KMS-11 (cell line): ENCODE results near the gene KCNQ1.

Experiments
- H2AFZ ChIP-seq: fragments of 200-600 bp; sonication (generic); 2 replicates; pipeline ENCODE4 v1.6.1; 2016; ENCODE audit warnings: antibody characterized with exemption, mixed run types, low read depth
- H3K27ac ChIP-seq: fragments of 200-600 bp; sonication (generic); 2 replicates; pipeline ENCODE4 v1.6.1; 2016; ENCODE audit warnings: mild to moderate bottlenecking, mixed run types
- H3K27me3 ChIP-seq: fragments of 200-600 bp; sonication (generic); 2 replicates; pipeline ENCODE4 v1.6.1; 2017; ENCODE audit warnings: mild to moderate bottlenecking, low read depth, mixed run types, moderate library complexity; ENCODE audit not compliant: insufficient read depth
- H3K36me3 ChIP-seq: fragments of 200-600 bp; sonication (generic); 2 replicates; pipeline ENCODE4 v1.6.1; 2017; ENCODE audit warnings: mild to moderate bottlenecking, mixed run types; ENCODE audit not compliant: insufficient read depth
- H3K4me1 ChIP-seq: fragments of 200-600 bp; sonication (generic); 2 replicates; pipeline ENCODE4 v1.6.1; 2016; ENCODE audit warnings: mild to moderate bottlenecking, low read depth, mixed run types; ENCODE audit not compliant: poor library complexity, severe bottlenecking
- H3K4me2 ChIP-seq: fragments of 200-600 bp; sonication (generic); 2 replicates; pipeline ENCODE4 v1.7.0; 2016; ENCODE audit warnings: mild to moderate bottlenecking, mixed run types
- H3K4me3 ChIP-seq: fragments of 200-600 bp; sonication (generic); IDR thresholded peaks from 2 replicates; pipeline ENCODE4 v1.6.1; 2017; ENCODE audit warnings: low read depth, low read length, mixed read lengths; ENCODE audit not compliant: insufficient read depth
- H3K79me2 ChIP-seq: fragments of 200-600 bp; sonication (generic); 2 replicates; pipeline ENCODE4 v1.6.1; 2016; ENCODE audit warnings: low read depth, mixed run types; ENCODE audit not compliant: insufficient read depth
- H3K9ac ChIP-seq: fragments of 200-600 bp; sonication (generic); 2 replicates; pipeline ENCODE4 v1.6.1; 2016; ENCODE audit warnings: mild to moderate bottlenecking, mixed run types
- H4K20me1 ChIP-seq: fragments of 200-600 bp; sonication (generic); 2 replicates; pipeline ENCODE4 v1.6.1; 2016; ENCODE audit warnings: mild to moderate bottlenecking, mixed run types; ENCODE audit not compliant: insufficient read depth
- TF ChIP-seq, protein P1 (sequence below): fragments of 200-600 bp; sonication (generic); conservative IDR thresholded peaks from 2 replicates; pipeline ENCODE4 v1.6.1; 2017; ENCODE audit warnings: low read depth, mild to moderate bottlenecking, antibody characterized with exemption, low read length, moderate library complexity, mixed read lengths

KCNQ1 gene

DNA sequence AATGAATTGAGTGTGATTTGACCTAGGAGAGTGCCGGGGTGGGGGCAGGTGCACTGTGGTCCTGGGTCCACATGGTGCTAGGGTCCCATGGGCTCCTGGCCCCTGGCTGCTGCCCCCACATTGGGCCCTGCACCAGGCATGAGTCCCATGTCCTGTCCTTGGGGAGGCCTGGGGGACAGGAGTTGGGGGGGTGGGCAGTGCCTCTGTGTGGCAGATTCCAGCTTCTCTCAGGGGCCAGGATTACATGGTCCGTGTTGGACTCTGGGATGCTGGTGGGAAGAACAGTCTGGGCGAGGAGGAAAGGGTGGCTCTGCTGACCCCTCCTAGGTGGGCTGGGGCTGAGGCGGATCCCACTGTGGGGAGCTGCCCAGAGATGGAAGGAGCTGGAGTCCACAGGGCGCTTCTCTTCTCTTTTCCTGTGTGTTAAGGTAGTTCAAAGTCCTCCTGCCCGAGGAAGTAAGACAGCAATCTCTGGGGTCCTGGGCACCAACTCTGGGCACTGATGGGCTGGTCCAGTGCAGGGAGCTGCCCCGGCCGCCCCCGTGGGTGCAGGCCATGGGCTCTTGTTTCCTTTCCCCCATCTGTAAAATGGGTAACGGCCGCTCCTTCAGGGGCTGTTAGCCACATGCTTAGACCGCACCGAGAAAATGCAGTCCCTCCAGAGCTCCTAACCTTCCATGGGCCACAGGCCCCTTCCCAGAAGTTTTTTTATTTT lies 19.8 kb downstream of the KCNQ1 start:
- H3K27me3 ChIP-seq = no peaks in the 10 kb centered on the region

DNA sequence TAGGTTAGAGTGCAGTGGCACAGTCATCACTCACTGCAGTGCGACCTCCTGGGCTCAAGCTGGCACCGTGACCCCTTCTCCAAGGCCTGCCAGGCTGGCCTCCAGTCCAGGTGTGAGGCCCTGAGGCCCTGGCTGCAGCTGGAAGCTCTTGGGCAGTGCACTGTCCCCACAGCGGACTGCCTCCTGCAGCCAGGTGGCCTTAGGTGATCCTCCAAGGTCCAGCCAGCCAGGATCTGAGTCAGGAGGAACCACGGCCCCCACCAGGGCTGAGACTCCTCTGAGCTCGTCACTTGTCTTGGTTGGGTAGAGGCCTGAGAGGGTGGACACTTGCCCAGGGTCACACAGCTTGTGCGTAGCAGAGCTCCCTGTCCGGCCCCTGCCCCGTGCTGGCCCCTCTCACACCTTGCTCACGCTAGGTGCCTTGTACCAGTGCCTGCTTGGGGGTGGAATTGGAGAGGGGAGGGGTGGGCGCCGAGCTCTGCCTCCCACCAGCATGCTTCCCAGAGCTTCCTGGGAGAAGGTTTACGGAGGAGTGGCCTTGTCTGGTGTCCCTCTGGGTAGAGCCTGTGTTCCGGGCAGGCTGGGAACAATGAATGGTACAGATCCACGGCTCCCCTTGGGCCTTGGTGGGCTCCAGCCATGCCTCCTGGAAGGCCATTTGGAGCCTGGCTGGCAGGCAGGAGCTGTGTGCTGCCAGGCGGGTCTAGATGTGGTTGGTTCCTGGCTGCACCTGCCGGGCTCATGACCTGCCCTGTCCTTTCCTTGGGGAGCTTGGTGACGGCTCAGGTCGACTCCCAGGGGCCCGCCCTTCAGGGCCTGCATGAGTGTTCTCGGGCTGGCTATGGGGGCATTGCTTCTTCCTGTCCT lies 20.6 kb downstream of the KCNQ1 start:
- Histone ChIP-seq H3K4me1 (peaks cover 79% of the 10 kb centered on the region), H4K20me1 (no peaks in the 10 kb centered on the region), H2AFZ (no peak overlapping the region), H3K36me3 (no peaks in the 10 kb centered on the region), H3K27me3 (no peaks in the 10 kb centered on the region), H3K27ac (no peak overlapping the region), H3K9ac (no peak overlapping the region), H3K4me2 (no peak overlapping the region; the same call in 1 of the 2 replicates), H3K79me2 (peaks cover 25% of the 10 kb centered on the region), H3K4me3 (no peak overlapping the region)
- TF ChIP-seq, protein P1, sequence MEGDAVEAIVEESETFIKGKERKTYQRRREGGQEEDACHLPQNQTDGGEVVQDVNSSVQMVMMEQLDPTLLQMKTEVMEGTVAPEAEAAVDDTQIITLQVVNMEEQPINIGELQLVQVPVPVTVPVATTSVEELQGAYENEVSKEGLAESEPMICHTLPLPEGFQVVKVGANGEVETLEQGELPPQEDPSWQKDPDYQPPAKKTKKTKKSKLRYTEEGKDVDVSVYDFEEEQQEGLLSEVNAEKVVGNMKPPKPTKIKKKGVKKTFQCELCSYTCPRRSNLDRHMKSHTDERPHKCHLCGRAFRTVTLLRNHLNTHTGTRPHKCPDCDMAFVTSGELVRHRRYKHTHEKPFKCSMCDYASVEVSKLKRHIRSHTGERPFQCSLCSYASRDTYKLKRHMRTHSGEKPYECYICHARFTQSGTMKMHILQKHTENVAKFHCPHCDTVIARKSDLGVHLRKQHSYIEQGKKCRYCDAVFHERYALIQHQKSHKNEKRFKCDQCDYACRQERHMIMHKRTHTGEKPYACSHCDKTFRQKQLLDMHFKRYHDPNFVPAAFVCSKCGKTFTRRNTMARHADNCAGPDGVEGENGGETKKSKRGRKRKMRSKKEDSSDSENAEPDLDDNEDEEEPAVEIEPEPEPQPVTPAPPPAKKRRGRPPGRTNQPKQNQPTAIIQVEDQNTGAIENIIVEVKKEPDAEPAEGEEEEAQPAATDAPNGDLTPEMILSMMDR = no peak

More for the DNA sequence above, 19.8 kb downstream of the KCNQ1 start:
- H3K36me3 ChIP-seq = no peaks in the 10 kb centered on the region
- peaks cover 25% of the 10 kb centered on the region for H3K79me2 ChIP-seq
- no peak overlapping the region for H3K9ac ChIP-seq
- no peak overlapping the region for H3K4me3 ChIP-seq
- H3K4me2 ChIP-seq = no peak overlapping the region; the same call in 1 of the 2 replicates
- no peak overlapping the region for H2AFZ ChIP-seq
- no peak overlapping the region for H3K27ac ChIP-seq
- peaks cover 84% of the 10 kb centered on the region for H3K4me1 ChIP-seq
- H4K20me1 ChIP-seq = no peaks in the 10 kb centered on the region
- TF ChIP-seq, protein P1 = no peak

DNA sequence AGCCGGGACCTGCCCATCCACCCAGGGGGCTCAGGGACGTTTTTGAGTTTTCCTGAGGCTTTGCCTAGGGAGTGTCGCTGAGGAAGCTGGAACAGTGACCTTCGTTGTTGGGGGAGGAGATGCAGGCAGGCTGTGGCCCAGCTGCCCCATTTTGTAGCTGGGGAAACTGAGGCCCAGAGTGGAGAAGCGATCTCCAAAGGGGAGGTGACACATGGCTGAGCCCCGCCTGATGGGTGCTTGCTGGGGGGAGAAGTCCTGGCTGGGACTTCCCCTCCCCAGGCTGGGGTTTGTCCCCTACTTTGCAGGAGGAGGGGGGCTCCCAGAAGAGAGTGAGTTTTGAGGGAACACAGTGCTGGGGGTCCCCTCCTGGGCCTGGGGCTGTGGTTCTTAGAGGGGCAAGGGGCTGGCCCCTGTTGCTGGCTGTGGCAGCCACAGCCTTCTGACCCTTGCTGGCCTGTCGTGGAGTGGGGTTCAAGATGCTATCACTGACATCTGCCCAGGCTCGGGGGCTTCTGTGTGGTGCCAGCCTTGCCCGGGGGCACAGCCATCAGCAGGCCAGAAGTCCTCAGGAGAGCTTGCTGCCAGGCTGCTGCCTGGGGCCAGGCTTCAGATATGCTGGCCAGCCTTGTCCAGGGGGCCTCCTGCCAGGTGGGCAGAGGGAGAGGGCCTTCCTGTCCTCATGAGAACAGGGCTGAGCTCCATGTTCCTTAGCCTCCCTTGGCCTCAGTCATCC lies 21.4 kb downstream of the KCNQ1 start:
- Histone ChIP-seq H3K27me3 (no peaks in the 10 kb centered on the region), H3K4me1 (peaks cover 71% of the 10 kb centered on the region), H3K9ac (peak overlapping the region; percentile 22; the same call in 1 of the 2 replicates), H3K4me2 (peak overlapping the region; percentile 97), H3K79me2 (peaks cover 21% of the 10 kb centered on the region), H2AFZ (no peak overlapping the region), H3K27ac (no peak overlapping the region), H3K36me3 (no peaks in the 10 kb centered on the region), H3K4me3 (no peak overlapping the region), H4K20me1 (no peaks in the 10 kb centered on the region)
- TF ChIP-seq, protein P1 = no peak

DNA sequence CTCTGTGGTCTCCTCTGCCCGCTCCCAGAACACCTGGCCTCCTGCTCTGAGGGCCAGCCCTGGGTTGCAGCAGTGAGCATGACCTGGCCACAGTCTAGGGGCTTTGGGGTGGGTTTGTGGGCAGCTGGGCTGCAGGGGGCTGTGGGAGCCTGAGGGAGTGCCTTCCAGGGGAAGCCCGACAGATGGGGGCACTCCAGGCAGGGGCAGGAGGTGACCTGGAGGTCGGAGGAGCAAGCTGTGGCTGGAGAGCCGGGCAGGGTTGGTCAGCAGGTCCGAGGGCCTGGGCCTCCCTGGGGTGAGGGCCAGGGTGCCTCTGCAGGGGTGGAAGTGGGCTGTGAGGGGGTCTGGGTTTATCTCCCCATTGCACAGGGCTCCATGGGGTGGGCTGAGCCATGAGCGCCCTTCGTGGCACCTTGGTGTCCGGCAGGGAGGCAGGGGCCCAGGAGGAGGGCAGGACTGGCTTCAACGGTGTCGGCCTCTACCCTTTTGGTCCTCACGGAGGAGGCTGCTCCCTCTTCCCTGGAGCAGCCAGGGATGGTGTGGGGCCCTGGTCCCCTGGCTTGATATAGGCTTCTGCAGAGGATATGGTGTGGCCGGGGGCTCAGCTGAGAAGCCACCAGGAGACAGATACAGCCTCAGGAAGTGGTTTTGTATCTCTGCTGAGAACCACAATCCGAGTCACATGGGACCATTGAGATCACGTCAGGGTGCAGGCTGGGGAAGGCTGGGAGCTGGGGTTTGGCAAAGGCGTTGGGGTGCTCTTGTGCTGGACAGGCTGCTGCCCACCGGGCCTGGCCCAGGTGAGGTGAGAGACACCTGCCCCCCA lies 22.3 kb downstream of the KCNQ1 start:
- Histone ChIP-seq H3K4me2 (peak overlapping the region; percentile 97), H3K9ac (peak overlapping the region; percentile 38; the same call in 1 of the 2 replicates), H3K36me3 (no peaks in the 10 kb centered on the region), H2AFZ (no peak overlapping the region), H3K79me2 (peaks cover 13% of the 10 kb centered on the region), H3K4me1 (peaks cover 62% of the 10 kb centered on the region), H3K4me3 (no peak overlapping the region), H3K27me3 (no peaks in the 10 kb centered on the region), H4K20me1 (no peaks in the 10 kb centered on the region), H3K27ac (peak overlapping the region; percentile 43)
- TF ChIP-seq, protein P1 = no peak
